Measurements from ENCODE around the gene EIF2S3.
"Not testable (repeated sequence)": the region's sequence is repeated elsewhere in the genome, so short reads cannot be mapped to it uniquely, and the experiment has no call there.

GRCh38 chrX:24046060-24046459 is 8.7 kb upstream of the EIF2S3 start:
- TF ChIP-seq POLR2A (IDR thresholded peaks at IDR 0.05; ENCODE audit: low read length); GATA1 (IDR thresholded peaks at IDR 0.05; ENCODE audit: low read depth, low read length): not testable (repeated sequence)

All from erythroblast (primary cell).